ENCODE measurements around the gene CLEC17A. TPM values are rescaled to one million over a fixed set of nuclear protein-coding genes. Genes with fewer than 3 reads are reported as not detected.
"Not testable (repeated sequence)": the region's sequence is repeated elsewhere in the genome, so short reads cannot be mapped to it uniquely, and the experiment has no call there.

Gene CLEC17A
- total and polyA plus RNA-seq, 7 donors: 13.7 TPM; not detected in 6

GRCh38 chr19:14606627-14607026 is 23.7 kb downstream of the CLEC17A start:
- TF ChIP-seq POLR2AphosphoS5 (IDR thresholded peaks at IDR 0.05) (no peak), POLR2A (IDR thresholded peaks at IDR 0.05) (no peak), EP300 (IDR thresholded peaks at IDR 0.05) (no peak)
- TF ChIP-seq, protein P1, sequence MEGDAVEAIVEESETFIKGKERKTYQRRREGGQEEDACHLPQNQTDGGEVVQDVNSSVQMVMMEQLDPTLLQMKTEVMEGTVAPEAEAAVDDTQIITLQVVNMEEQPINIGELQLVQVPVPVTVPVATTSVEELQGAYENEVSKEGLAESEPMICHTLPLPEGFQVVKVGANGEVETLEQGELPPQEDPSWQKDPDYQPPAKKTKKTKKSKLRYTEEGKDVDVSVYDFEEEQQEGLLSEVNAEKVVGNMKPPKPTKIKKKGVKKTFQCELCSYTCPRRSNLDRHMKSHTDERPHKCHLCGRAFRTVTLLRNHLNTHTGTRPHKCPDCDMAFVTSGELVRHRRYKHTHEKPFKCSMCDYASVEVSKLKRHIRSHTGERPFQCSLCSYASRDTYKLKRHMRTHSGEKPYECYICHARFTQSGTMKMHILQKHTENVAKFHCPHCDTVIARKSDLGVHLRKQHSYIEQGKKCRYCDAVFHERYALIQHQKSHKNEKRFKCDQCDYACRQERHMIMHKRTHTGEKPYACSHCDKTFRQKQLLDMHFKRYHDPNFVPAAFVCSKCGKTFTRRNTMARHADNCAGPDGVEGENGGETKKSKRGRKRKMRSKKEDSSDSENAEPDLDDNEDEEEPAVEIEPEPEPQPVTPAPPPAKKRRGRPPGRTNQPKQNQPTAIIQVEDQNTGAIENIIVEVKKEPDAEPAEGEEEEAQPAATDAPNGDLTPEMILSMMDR (IDR thresholded peaks at IDR 0.05): no peak
- no peak overlapping the region for H3K27ac ChIP-seq
- no peaks in the 10 kb centered on the region for H3K27me3 ChIP-seq
- intact Hi-C loops (cut with DNase I): no loop called here
- no peaks in the 10 kb centered on the region for H3K36me3 ChIP-seq
- H3K4me3 ChIP-seq: no peak overlapping the region
- WGBS, 2 donors: 74 to 76% methylated on average over 9 of the region's 9 CpGs
- H3K9me3 ChIP-seq: no peaks in the 10 kb centered on the region
- DNase-seq: no peak
- H3K4me1 ChIP-seq: no peaks in the 10 kb centered on the region

DNA sequence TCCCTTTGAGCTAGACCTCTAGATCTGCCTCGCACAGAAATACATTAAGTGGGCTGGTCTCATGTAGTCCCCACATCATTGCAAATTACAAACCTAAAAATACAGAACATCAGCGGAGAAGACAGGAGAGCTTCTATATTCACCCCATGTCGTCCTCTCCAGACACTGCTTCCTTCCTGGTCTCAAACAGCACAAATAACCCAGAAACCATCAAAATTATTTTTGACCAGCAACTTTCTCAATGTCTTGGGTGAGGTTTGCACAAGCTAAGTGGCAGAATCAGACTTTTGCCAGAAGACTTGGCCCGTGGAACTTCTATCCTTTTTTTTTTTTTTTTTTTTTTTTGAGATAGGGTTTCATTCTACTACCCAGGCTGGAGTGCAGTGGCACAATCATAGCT is 28.2 kb downstream of the CLEC17A start:
- Histone ChIP-seq H3K36me3 (no peaks in the 10 kb centered on the region), H3K4me3 (no peak overlapping the region)
- 61 to 67% methylated on average over 4 of the region's 4 CpGs for WGBS, 2 donors

GRCh38 chr19:14612242-14612641 is 29.4 kb downstream of the CLEC17A start:
- H3K27ac ChIP-seq; intact Hi-C loops (cut with DNase I); H3K36me3 ChIP-seq; H3K9me3 ChIP-seq; H3K4me3 ChIP-seq; DNase-seq; H3K4me1 ChIP-seq; H3K27me3 ChIP-seq: not testable (repeated sequence)
- WGBS, 2 donors: 81 to 88% methylated on average over 5 of the region's 5 CpGs

More for the DNA sequence above, 28.2 kb downstream of the CLEC17A start:
- intact Hi-C loops (cut with DNase I): no loop called here
- no peaks in the 10 kb centered on the region for H3K4me1 ChIP-seq
- no peaks in the 10 kb centered on the region for H3K27me3 ChIP-seq
- no peak overlapping the region for H3K27ac ChIP-seq
- DNase-seq: no peak
- TF ChIP-seq EP300 (IDR thresholded peaks at IDR 0.05) (no peak), POLR2A (IDR thresholded peaks at IDR 0.05) (no peak), POLR2AphosphoS5 (IDR thresholded peaks at IDR 0.05) (no peak)
- TF ChIP-seq, protein P1 (IDR thresholded peaks at IDR 0.05): no peak
- no peaks in the 10 kb centered on the region for H3K9me3 ChIP-seq

GRCh38 chr19:14612657-14613056 is 29.8 kb downstream of the CLEC17A start:
- 91 to 93% methylated on average over 4 of the region's 4 CpGs for WGBS, 2 donors

DNA sequence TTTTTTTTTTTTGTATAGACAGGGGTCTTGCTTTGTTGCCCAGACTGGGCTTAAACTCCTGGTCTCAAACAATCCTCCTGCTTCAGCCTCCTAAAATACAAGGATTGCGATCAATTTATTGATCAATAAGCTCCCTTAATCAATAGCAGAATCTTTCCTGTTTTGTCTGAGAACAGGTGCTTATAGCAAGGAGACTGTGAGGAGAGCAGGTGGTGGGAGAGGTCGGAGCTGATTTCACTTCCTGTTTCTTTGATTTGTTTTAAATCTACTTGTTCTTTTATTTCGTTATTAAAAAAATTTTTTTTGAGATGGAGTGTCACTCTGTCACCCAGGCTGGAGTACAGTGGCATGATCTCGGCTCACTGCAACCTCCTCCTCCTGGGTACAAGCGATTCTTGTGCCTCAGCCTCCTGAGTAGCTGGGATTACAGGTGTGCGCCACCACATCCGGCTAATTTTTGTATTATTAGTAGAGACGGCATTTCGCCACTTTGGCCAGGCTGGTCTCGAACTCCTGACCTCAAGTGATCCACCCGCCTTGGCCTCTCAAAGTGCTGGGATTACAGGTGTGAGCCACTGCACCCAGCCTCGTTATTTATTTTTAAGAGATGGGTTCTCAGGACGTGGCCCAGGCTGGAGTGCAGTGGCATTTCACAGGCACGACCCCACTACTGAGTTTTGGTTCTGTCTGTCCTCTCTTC is 30.7 kb downstream of the CLEC17A start:
- H3K27me3 ChIP-seq; H3K9me3 ChIP-seq; H3K4me1 ChIP-seq; H3K36me3 ChIP-seq; H3K27ac ChIP-seq; DNase-seq; intact Hi-C loops (cut with DNase I); H3K4me3 ChIP-seq: not testable (repeated sequence)
- 55 to 71% methylated on average over 14 of the region's 14 CpGs for WGBS, 2 donors

More at GRCh38 chr19:14612657-14613056, 29.8 kb downstream of the CLEC17A start:
- Histone ChIP-seq H3K27me3 (no peaks in the 10 kb centered on the region), H3K4me1 (no peaks in the 10 kb centered on the region), H3K4me3 (no peak overlapping the region), H3K9me3 (no peaks in the 10 kb centered on the region), H3K36me3 (no peaks in the 10 kb centered on the region), H3K27ac (no peak overlapping the region)
- no peak for DNase-seq
- TF ChIP-seq, protein P1 (IDR thresholded peaks at IDR 0.05): no peak
- no peak for TF ChIP-seq POLR2AphosphoS5 (IDR thresholded peaks at IDR 0.05)
- intact Hi-C loops (cut with DNase I): no loop called here

DNA sequence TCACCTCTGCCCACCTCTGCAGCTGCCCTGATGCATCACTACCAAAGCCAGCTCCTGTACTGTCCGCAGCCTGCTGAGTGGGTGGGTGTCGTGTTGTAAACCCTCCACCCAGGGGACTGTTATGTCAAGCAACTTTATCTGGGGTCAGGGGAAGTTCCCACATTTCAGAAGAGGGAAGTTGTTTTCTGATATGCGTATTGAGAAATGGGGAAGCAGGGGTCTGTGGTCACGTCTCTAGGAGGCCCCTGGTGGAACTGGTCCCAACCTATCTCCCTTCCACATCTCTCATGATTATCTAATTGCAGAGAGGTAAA is 31.2 kb downstream of the CLEC17A start:
- H3K4me1 ChIP-seq: no peaks in the 10 kb centered on the region
- no peak overlapping the region for H3K27ac ChIP-seq
- no peaks in the 10 kb centered on the region for H3K27me3 ChIP-seq
- TF ChIP-seq, protein P1 (IDR thresholded peaks at IDR 0.05): no peak
- TF ChIP-seq EP300 (IDR thresholded peaks at IDR 0.05) (no peak), POLR2A (IDR thresholded peaks at IDR 0.05) (no peak), POLR2AphosphoS5 (IDR thresholded peaks at IDR 0.05) (no peak)
- 45 to 63% methylated on average over 4 of the region's 4 CpGs for WGBS, 2 donors
- H3K9me3 ChIP-seq: peaks cover 0 to 3% (median 1%) of the 10 kb centered on the region in 4 donors
- intact Hi-C loops (cut with DNase I): no loop called here
- no peak for DNase-seq
- H3K36me3 ChIP-seq: no peaks in the 10 kb centered on the region
- no peak overlapping the region for H3K4me3 ChIP-seq
